ENCODE results near the gene ATG9A.
"Not testable (repeated sequence)": the region's sequence is repeated elsewhere in the genome, so short reads cannot be mapped to it uniquely, and the experiment has no call there.

Gene ATG9A

GRCh38 chr2:219205981-219206327 is 23.5 kb downstream of the ATG9A start:
- no peak for DNase-seq (ENCODE audit: low read depth in 3 of 3, low spot score in 1 of 3)

- no peak for DNase-seq (ENCODE audit: low read depth in 3 of 3, low spot score in 1 of 3)
Observed at GRCh38 chr2:219205165-219205538, 24.3 kb downstream of the ATG9A start.

- no peak for DNase-seq (ENCODE audit: low read depth in 3 of 3, low spot score in 1 of 3)
Observed at GRCh38 chr2:219204425-219205164, 24.8 kb downstream of the ATG9A start.

GRCh38 chr2:219201331-219201730 is 28.1 kb downstream of the ATG9A start:
- DNase-seq (ENCODE audit: low read depth in 3 of 3, low spot score in 1 of 3), result not testable (repeated sequence)

GRCh38 chr2:219200502-219201326 is 28.7 kb downstream of the ATG9A start:
- DNase-seq (ENCODE audit: low read depth in 3 of 3, low spot score in 1 of 3), result not testable (repeated sequence)

DNA sequence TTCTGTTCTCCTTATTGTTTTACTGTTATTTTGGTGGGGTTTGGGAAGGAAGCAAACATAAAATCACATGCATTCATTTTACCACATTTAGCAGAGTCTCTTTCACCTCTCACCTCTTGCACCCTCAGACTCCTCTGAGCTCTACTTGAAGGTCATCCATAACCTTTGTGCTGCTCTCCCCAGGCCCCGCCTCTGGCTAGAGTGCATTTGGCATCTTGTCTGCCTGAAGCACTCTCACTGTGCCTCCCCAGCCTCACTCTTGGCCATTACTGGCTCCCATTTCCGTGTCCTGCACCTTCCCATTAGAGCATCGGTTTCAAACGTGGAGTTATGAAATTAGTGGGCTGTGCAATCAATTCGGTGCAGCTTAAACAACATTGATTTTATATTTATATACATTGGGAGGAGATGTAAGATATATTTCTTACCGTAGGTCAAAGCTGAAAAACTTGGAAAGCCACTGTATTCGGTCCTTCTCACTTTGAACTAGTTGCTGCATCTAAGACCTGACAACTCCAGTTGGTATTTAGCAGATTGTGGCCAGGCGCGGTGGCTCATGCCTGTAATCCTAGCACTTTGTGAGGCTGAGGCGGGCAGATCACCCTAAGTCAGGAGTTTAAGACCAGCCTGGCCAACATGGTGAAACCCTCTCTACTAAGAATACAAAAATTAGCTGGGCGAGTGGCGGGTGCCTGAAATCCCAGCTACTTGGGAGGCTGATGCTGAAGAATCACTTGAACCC is 29.8 kb downstream of the ATG9A start:
- no peak for DNase-seq (ENCODE audit: low read depth in 3 of 3, low spot score in 1 of 3)

DNA sequence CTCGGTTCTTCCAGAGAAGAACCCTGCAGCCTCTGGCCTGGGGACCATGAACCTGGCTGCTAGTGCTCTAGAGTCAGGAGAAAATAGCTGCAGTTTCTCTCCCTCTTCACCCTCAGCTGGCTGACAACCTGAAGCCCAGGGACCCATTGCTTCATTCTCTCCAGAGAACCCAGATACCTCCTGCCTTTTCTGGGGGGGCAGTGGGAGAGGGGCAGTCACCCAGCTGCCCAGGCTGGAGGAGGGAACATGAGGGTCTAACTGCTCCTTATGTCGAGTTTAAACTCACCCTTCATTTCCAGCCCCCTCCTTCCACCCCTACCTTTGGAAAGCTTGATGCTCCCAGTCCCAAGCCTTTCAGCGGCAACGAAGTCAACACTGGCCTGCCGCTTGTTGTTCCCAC is 30.5 kb downstream of the ATG9A start:
- DNase-seq (ENCODE audit: low read depth in 3 of 3, low spot score in 1 of 3), result no peak

DNA sequence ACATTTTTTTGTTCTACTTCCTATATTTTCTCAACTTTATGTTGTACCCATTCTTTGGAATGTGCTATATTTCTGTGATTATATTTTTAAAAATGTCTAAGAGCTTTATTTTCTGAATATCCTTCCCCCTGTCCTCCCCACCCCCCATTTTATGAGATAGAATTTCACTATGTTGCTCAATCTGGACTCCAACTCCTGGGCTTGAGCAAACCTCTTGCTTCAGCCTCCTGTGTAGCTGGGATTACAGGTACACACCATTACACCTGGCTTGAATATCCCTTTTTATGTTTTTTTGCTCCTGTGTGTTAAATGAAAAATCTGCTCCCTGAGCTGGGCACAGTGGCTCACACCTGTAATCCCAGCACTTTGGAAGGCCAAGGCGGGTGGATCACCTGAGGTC is 32.0 kb downstream of the ATG9A start:
- no peak for DNase-seq (ENCODE audit: low read depth in 3 of 3, low spot score in 1 of 3)

DNA sequence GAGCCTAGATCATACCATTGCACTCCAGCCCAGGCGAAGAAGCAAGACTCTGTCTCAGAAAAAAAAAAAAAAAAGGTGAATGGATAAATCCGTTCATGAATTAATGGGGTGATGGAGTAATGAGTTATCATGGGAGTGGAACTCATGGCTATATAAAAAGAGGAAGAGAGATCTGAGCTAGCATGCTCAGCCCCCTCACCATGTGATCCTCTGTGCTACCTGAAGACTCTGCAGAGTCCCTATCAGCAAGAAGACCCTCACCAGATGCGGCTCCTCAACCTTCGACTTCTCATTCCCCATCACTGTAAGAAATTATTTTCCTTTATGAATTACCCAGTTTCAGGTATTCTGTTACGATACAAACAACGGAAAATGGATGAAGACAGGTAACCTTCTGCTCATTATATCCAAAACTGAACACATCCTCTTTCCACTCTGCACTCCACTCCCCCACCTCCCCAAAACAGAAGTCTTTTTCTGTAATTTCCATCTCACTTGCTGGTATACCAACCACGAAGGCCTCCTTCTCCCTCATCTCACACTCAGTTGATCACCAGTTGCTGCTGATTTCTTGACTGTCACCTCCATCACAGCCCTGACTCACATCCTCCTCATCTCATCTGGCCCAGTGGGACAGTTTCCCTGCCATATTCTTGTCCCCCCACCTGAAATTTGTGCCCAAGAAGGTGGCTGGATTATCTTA is 42.5 kb downstream of the ATG9A start:
- no peak for DNase-seq (ENCODE audit: low read depth in 3 of 3, low spot score in 1 of 3)

DNA sequence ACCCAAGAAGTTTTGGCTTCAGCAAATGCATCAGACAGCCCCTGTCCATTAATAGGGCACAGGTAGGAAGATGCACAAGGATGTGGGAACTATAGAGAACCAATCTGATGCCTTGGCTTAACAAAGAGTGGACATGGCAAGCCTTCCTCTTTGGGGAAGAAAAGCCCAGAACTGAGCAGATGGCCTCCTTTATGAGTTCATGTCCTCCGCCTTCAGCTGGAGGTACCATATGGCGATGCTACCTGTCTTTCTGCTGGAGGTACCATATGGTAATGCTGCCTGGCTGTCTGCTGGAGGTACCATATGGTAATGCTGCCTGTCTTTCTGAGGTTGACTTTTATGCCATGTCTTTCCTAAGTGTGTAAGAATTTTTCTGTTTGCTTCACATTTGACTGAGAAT is 45.3 kb downstream of the ATG9A start:
- no peak for DNase-seq (ENCODE audit: low read depth in 3 of 3, low spot score in 1 of 3)

- no peak for DNase-seq (ENCODE audit: low read depth in 3 of 3, low spot score in 1 of 3)
Observed at GRCh38 chr2:219183151-219183772, 46.2 kb downstream of the ATG9A start.

DNA sequence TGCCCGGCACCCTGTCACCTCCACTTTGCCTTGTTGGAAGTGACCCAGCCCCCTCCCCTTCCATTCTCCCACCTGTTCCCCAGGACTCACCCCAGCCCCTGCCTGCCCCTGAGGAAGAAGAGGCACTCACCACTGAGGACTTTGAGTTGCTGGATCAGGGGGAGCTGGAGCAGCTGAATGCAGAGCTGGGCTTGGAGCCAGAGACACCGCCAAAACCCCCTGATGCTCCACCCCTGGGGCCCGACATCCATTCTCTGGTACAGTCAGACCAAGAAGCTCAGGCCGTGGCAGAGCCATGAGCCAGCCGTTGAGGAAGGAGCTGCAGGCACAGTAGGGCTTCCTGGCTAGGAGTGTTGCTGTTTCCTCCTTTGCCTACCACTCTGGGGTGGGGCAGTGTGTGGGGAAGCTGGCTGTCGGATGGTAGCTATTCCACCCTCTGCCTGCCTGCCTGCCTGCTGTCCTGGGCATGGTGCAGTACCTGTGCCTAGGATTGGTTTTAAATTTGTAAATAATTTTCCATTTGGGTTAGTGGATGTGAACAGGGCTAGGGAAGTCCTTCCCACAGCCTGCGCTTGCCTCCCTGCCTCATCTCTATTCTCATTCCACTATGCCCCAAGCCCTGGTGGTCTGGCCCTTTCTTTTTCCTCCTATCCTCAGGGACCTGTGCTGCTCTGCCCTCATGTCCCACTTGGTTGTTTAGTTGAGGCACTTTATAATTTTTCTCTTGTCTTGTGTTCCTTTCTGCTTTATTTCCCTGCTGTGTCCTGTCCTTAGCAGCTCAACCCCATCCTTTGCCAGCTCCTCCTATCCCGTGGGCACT is 46.9 kb downstream of the ATG9A start:
- DNase-seq (ENCODE audit: low read depth in 3 of 3, low spot score in 1 of 3), result no peak

- no peak for DNase-seq (ENCODE audit: low read depth in 3 of 3, low spot score in 1 of 3)
Observed at GRCh38 chr2:219181531-219181930, 47.9 kb downstream of the ATG9A start.

GRCh38 chr2:219180961-219181360 is 48.5 kb downstream of the ATG9A start:
- DNase-seq (ENCODE audit: low read depth in 3 of 3, low spot score in 1 of 3), result no peak

- no peak for DNase-seq (ENCODE audit: low read depth in 3 of 3, low spot score in 1 of 3)
Observed at GRCh38 chr2:219179601-219180465, 49.6 kb downstream of the ATG9A start.

DNA sequence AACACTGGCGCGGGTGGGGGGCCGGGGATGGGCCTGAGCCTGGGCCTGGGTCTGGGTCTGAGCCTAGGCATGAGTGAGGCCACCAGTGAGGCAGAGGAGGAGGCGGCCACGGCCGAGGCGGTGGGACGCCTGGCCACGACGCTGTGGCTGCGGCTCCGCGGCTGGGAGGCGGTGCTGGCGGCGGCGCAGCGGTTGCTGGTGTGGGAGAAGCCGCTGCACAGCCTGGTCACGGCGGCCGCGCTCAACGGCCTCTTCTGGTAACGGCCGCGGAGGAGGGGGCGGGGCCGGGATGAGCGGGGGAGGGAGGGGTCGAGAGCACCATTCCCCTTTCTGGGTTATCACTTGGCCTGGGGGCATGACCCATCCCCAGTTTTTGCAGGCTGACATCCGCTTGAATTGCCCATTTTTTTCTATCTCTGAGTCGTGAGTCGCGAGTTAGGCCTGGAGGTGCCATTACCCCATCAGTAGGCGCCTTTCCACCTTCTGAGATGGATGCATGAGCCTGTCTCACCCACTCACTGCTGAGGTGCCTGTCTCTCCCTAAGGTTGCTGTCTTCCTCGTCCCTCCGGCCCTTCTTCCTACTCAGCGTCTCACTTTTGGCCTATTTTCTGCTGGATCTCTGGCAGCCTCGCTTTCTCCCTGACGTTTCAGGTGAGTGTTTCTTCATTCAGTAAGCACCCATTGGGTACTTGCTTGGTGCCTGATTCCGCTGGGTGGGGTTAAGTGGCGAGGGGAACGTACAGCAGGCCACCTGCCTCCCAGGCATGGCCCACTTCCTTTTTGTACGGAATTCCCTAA is 50.9 kb downstream of the ATG9A start:
- peak in 1 of 3 donors; percentile 22 for DNase-seq (ENCODE audit: low read depth in 3 of 3, low spot score in 1 of 3)

DNA sequence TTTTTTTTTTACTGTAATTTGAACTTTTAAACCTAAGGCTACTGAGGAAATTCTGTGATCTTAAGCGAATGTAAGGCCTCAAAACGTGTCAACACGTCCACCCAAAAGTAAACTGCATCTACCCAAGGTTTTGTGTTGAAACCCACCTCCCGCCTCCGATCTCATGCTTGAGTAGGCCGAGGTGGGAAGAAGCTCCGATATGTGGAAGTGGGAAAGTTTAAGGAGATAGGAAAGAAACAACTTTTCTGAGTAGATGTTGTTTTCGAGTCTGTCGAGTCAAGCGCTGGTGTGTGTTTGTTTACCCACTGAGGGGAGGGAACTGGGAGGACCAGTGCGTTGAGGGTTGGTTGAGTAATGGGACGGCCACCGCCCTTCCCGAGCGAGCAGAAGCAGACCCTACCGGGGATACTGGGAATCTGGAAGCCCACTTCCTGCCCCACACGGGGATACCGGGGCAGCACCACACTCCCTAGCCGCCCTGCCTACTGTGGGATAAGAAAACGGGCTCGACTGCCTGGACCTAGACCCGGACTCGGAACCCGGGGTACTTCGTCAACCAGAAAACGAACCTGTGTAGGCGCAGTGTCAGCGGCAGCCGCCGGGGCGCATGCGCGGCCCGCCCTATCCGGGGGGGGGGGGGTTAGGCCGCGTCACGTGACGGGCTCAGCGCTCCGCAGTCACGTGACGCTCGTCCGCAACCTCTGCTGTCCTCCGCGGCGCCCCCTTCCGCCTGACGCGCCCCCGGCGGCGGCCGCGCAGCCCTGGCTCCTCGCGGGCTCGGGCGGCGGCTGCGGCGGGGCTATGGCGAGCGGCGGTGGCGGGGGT is 51.7 kb downstream of the ATG9A start, which contains the start of gene RETREG2:
RETREG2 (plus strand) TSS at position 724 of the 825 bp plus-strand sequence; CDS start at position 802, 78 bp downstream.
- DNase-seq (ENCODE audit: low read depth in 3 of 3, low spot score in 1 of 3), result peak; percentile 46 to 69 (median 59)

Measured in stimulated activated CD4-positive, alpha-beta T cell treated with anti-CD3 and anti-CD28 coated beads, TNF-alpha, amount 100 ng/mL, for 1 hour (primary cell).